HepG2 (cell line): ENCODE data around the gene TRPV4. TPM values are rescaled to one million over a fixed set of nuclear protein-coding genes. Genes with fewer than 3 reads are reported as not detected.
A peak's percentile ranks its signal among the peaks of the same experiment; 100 is the strongest.

Source experiments
- AHR ChIP-seq: IDR thresholded peaks from 2 replicates; pipeline ENCODE4 v1.6.1; 2018; ENCODE audit warnings: missing genetic modification reagents, missing compliant biosample characterization
- GABPB1 ChIP-seq: IDR thresholded peaks from 2 replicates; pipeline ENCODE4 v1.6.1; 2016; ENCODE audit warnings: mild to moderate bottlenecking, missing genetic modification reagents, moderate library complexity, missing compliant biosample characterization
- MAZ ChIP-seq, 2 experiments: sonication (generic) in 1 of 2; formaldehyde crosslinking in 1 of 2; IDR thresholded peaks; 2 replicates each; pipeline versions ENCODE4 v1.5.0 to v1.6.1; 2012 to 2020; ENCODE audit warnings: low read depth in 2 of 2, mild to moderate bottlenecking in 2 of 2, borderline replicate concordance in 1 of 2, improper control_type of control experiment in 1 of 2, low read length in 1 of 2, missing genetic modification reagents in 1 of 2, moderate library complexity in 1 of 2
- NFYB ChIP-seq: sonication (generic); formaldehyde crosslinking; IDR thresholded peaks from 2 replicates; pipeline ENCODE4 v1.4.0; 2020; ENCODE audit warnings: missing genetic modification reagents
- NRL ChIP-seq: sonication (generic); formaldehyde crosslinking; IDR thresholded peaks from 2 replicates; pipeline ENCODE4 v1.5.0; 2020; ENCODE audit warnings: missing genetic modification reagents, mild to moderate bottlenecking, moderate library complexity, borderline replicate concordance
- PAXIP1 ChIP-seq: sonication (generic); formaldehyde crosslinking; conservative IDR thresholded peaks from 2 replicates; pipeline ENCODE4 v1.4.0; 2020; ENCODE audit warnings: mild to moderate bottlenecking, missing genetic modification reagents, moderate library complexity
- SRSF9 ChIP-seq: fragments of 200-400 bp; formaldehyde crosslinking; IDR thresholded peaks from 2 replicates; pipeline ENCODE4 v1.6.1; 2018; ENCODE audit warnings: borderline replicate concordance, mild to moderate bottlenecking, low read depth, low read length; ENCODE audit not compliant: insufficient read depth, poor library complexity, severe bottlenecking
- TFAP4 ChIP-seq: sonication (generic); IDR thresholded peaks from 2 replicates; pipeline ENCODE4 v1.6.1; 2016; ENCODE audit warnings: low read depth, borderline replicate concordance
- ZMYM2 ChIP-seq: sonication (generic); formaldehyde crosslinking; IDR thresholded peaks from 2 replicates; pipeline ENCODE4 v1.8.0; 2022; ENCODE audit warnings: mild to moderate bottlenecking, missing genetic modification reagents
- ZNF232 ChIP-seq: sonication (generic); formaldehyde crosslinking; IDR thresholded peaks from 2 replicates; pipeline ENCODE4 v1.4.0; 2020; ENCODE audit warnings: missing genetic modification reagents, borderline replicate concordance
- ZNF335 ChIP-seq: sonication (generic); formaldehyde crosslinking; IDR thresholded peaks from 2 replicates; pipeline ENCODE4 v1.4.0; 2020; ENCODE audit warnings: missing genetic modification reagents
- ZNF550 ChIP-seq: sonication (generic); formaldehyde crosslinking; IDR thresholded peaks from 2 replicates; pipeline ENCODE4 v1.4.0; 2020; ENCODE audit warnings: mild to moderate bottlenecking, missing genetic modification reagents, borderline replicate concordance
- ZNF709 ChIP-seq: sonication (generic); formaldehyde crosslinking; IDR thresholded peaks from 2 replicates; pipeline ENCODE4 v1.5.0; 2020; ENCODE audit warnings: mild to moderate bottlenecking, missing genetic modification reagents
- polyA plus RNA-seq, 8 experiments: library from polyadenylated mRNA; depleted of rRNA in 3 of 8; stranded (reverse) in 7 of 8; unstranded in 1 of 8; fragments of >200 nt; fragmentation: Illumina TruSeq in 4 of 8; extraction: Trizol in 4 of 8; gene quantifications; 2 replicates each; pipeline versions ENCODE4 v1.2.1 to v1.2.3, GENCODE V29; 2011 to 2016; ENCODE audit warnings: low read depth in 4 of 8, missing spikeins in 1 of 8, mixed read lengths in 1 of 8; ENCODE audit not compliant: insufficient read depth in 1 of 8
- total RNA-seq, 5 experiments: library from RNA; depleted of rRNA; stranded (reverse); fragments of >200 nt; fragmentation: Illumina TruSeq; extraction: Trizol; gene quantifications; 2 replicates each; pipeline ENCODE4 v1.2.3, GENCODE V29; 2016; ENCODE audit warnings: low read depth in 1 of 5
- TF ChIP-seq, protein P1 (sequence below): sonication (generic); formaldehyde crosslinking; IDR thresholded peaks from 2 replicates; pipeline ENCODE4 v1.8.1; 2023; ENCODE audit warnings: mild to moderate bottlenecking, missing genetic modification reagents, borderline replicate concordance
- TF ChIP-seq, protein P2 (sequence below): IDR thresholded peaks from 2 replicates; pipeline ENCODE4 v1.6.1; 2012; ENCODE audit warnings: inconsistent platforms
- TF ChIP-seq, protein P3 (sequence below): sonication (generic); formaldehyde crosslinking; IDR thresholded peaks from 2 replicates; pipeline ENCODE4 v1.5.1; 2020; ENCODE audit warnings: mild to moderate bottlenecking, missing genetic modification reagents, moderate library complexity

TRPV4 gene
- total and polyA plus RNA-seq, 2 of the 13 experiments (the other 11 are each of a cell fraction or from before 2014, with no cell fraction given): 0.66 to 4.7 TPM

- TF ChIP-seq, protein P1, sequence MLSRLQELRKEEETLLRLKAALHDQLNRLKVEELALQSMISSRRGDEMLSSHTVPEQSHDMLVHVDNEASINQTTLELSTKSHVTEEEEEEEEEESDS: no peak
- TF ChIP-seq GABPB1 (CRISPR knock-in tag) (peak; percentile 69), ZNF232 (CRISPR knock-in tag) (0 out of 2 replicates have a peak, but pooled peaks have one; percentile 23), NFYB (peak; percentile 12; the same call in 1 of the 2 replicates), SRSF9 (no peak), TFAP4 (0 out of 2 replicates have a peak, but pooled peaks have one; percentile 18), PAXIP1 (CRISPR knock-in tag) (0 out of 2 replicates have a peak, but pooled peaks have one; percentile 28), ZNF335 (CRISPR knock-in tag) (0 out of 2 replicates have a peak, but pooled peaks have one; percentile 40), ZNF709 (CRISPR knock-in tag) (peak; percentile 39; the same call in 1 of the 2 replicates), NRL (CRISPR knock-in tag) (peak; percentile 28; the same call in 1 of the 2 replicates), ZNF550 (CRISPR knock-in tag) (peak; percentile 85; the same call in 1 of the 2 replicates), ZMYM2 (CRISPR knock-in tag) (peak; percentile 89), MAZ (IDR thresholded peaks at IDR 0.05; ENCODE audit: borderline replicate concordance, low read depth, low read length) (peak; percentile 66; the same call in 1 of the 2 replicates), MAZ (CRISPR knock-in tag; IDR thresholded peaks at IDR 0.05; ENCODE audit: low read depth) (peak; percentile 60; the same call in 1 of the 2 replicates), AHR (CRISPR knock-in tag) (peak; percentile 92; the same call in 1 of the 2 replicates)
- TF ChIP-seq, protein P2, sequence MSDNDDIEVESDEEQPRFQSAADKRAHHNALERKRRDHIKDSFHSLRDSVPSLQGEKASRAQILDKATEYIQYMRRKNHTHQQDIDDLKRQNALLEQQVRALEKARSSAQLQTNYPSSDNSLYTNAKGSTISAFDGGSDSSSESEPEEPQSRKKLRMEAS: peak; percentile 67
- TF ChIP-seq, protein P3, sequence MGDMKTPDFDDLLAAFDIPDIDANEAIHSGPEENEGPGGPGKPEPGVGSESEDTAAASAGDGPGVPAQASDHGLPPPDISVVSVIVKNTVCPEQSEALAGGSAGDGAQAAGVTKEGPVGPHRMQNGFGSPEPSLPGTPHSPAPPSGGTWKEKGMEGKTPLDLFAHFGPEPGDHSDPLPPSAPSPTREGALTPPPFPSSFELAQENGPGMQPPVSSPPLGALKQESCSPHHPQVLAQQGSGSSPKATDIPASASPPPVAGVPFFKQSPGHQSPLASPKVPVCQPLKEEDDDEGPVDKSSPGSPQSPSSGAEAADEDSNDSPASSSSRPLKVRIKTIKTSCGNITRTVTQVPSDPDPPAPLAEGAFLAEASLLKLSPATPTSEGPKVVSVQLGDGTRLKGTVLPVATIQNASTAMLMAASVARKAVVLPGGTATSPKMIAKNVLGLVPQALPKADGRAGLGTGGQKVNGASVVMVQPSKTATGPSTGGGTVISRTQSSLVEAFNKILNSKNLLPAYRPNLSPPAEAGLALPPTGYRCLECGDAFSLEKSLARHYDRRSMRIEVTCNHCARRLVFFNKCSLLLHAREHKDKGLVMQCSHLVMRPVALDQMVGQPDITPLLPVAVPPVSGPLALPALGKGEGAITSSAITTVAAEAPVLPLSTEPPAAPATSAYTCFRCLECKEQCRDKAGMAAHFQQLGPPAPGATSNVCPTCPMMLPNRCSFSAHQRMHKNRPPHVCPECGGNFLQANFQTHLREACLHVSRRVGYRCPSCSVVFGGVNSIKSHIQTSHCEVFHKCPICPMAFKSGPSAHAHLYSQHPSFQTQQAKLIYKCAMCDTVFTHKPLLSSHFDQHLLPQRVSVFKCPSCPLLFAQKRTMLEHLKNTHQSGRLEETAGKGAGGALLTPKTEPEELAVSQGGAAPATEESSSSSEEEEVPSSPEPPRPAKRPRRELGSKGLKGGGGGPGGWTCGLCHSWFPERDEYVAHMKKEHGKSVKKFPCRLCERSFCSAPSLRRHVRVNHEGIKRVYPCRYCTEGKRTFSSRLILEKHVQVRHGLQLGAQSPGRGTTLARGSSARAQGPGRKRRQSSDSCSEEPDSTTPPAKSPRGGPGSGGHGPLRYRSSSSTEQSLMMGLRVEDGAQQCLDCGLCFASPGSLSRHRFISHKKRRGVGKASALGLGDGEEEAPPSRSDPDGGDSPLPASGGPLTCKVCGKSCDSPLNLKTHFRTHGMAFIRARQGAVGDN: peak; percentile 83
Measured at GRCh38 chr12:109844983-109845823, 12.0 kb upstream of the TRPV4 start (continued).
